Neuronal stem cell (in vitro differentiated cells): ENCODE data around the gene ZNF804A.

ENCODE experiments used
- DNase-seq: peaks from one replicate; pipeline ENCODE4 v3.0.0-alpha.2; 2013; ENCODE audit warnings: low spot score
- H2AFZ ChIP-seq: one replicate; pipeline ENCODE4 v1.6.1; 2013; ENCODE audit warnings: mild to moderate bottlenecking, low read length, inconsistent platforms
- H2AK5ac ChIP-seq: 2 replicates; pipeline ENCODE4 v1.6.1; 2013; ENCODE audit warnings: low read depth, mild to moderate bottlenecking, inconsistent platforms, low read length, moderate library complexity, mixed read lengths
- H2BK120ac ChIP-seq: 2 replicates; pipeline ENCODE4 v1.6.1; 2013; ENCODE audit warnings: low read depth, mild to moderate bottlenecking, inconsistent platforms, low read length, moderate library complexity, mixed read lengths
- H2BK12ac ChIP-seq: one replicate; pipeline ENCODE4 v1.6.1; 2013; ENCODE audit warnings: low read length, inconsistent platforms
- H2BK15ac ChIP-seq: 2 replicates; pipeline ENCODE4 v1.6.1; 2013; ENCODE audit warnings: mild to moderate bottlenecking, low read length, inconsistent platforms, mixed read lengths
- H2BK5ac ChIP-seq: one replicate; pipeline ENCODE4 v1.6.1; 2013; ENCODE audit warnings: inconsistent platforms, mild to moderate bottlenecking, low read length, moderate library complexity
- H3K14ac ChIP-seq: one replicate; pipeline ENCODE4 v1.6.1; 2013; ENCODE audit warnings: low read length, inconsistent platforms
- H3K18ac ChIP-seq: 2 replicates; pipeline ENCODE4 v1.6.1; 2013; ENCODE audit warnings: low read length, inconsistent platforms
- H3K23ac ChIP-seq: 2 replicates; pipeline ENCODE4 v1.6.1; 2013; ENCODE audit warnings: low read depth, mild to moderate bottlenecking, mixed read lengths, low read length, inconsistent platforms; ENCODE audit not compliant: poor library complexity
- H3K27ac ChIP-seq: replicated peaks from 3 replicates; pipeline ENCODE4 v1.5.1; 2013; ENCODE audit warnings: low read length, inconsistent platforms
- H3K27me3 ChIP-seq, 3 experiments: 2 replicates each; pipeline ENCODE4 v1.6.1; 2013; ENCODE audit warnings: low read length in 3 of 3, mild to moderate bottlenecking in 2 of 3, inconsistent platforms in 1 of 3, low read depth in 1 of 3, mixed read lengths in 1 of 3, moderate library complexity in 1 of 3; ENCODE audit not compliant: control insufficient read depth in 3 of 3, insufficient read depth in 3 of 3
- H3K36me3 ChIP-seq, 2 donors: replicated peaks in 1 of 2; 2 replicates each; pipeline ENCODE4 v1.6.1; 2013; ENCODE audit warnings: low read length in 2 of 2; ENCODE audit not compliant: control insufficient read depth in 2 of 2, insufficient read depth in 2 of 2
- H3K4ac ChIP-seq: 2 replicates; pipeline ENCODE4 v1.6.1; 2013; ENCODE audit warnings: inconsistent platforms, mild to moderate bottlenecking, low read length, moderate library complexity
- H3K4me1 ChIP-seq, 2 donors: 1 replicate in 1 of 2; 2 replicates in 1 of 2; pipeline ENCODE4 v1.6.1; 2013; ENCODE audit warnings: low read length in 2 of 2, low read depth in 1 of 2; ENCODE audit not compliant: control insufficient read depth in 2 of 2, insufficient read depth in 1 of 2
- H3K4me2 ChIP-seq: one replicate; pipeline ENCODE4 v1.6.1; 2013; ENCODE audit warnings: mild to moderate bottlenecking, low read length, inconsistent platforms; ENCODE audit not compliant: insufficient read depth, poor library complexity, severe bottlenecking
- H3K4me3 ChIP-seq, 2 donors: 2 replicates each; pipeline ENCODE4 v1.5.1; 2013; ENCODE audit warnings: low read length in 2 of 2, mild to moderate bottlenecking in 2 of 2, inconsistent platforms in 1 of 2, moderate library complexity in 1 of 2
- H3K79me1 ChIP-seq: one replicate; pipeline ENCODE4 v1.6.1; 2013; ENCODE audit warnings: low read depth, mild to moderate bottlenecking, inconsistent platforms, low read length, moderate library complexity
- H3K9ac ChIP-seq: one replicate; pipeline ENCODE4 v1.6.1; 2013; ENCODE audit warnings: mild to moderate bottlenecking, low read depth, low read length, inconsistent platforms; ENCODE audit not compliant: poor library complexity
- H3K9me3 ChIP-seq, 2 donors: replicated peaks in 1 of 2; 2 replicates each; pipeline versions ENCODE3 to v1.6.1; 2013; ENCODE audit warnings: low read length in 2 of 2, mild to moderate bottlenecking in 2 of 2, inconsistent platforms in 1 of 2, low read depth in 1 of 2, mixed read lengths in 1 of 2, moderate library complexity in 1 of 2; ENCODE audit not compliant: control insufficient read depth in 2 of 2, insufficient read depth in 1 of 2
- H4K8ac ChIP-seq: one replicate; pipeline ENCODE4 v1.6.1; 2013; ENCODE audit warnings: low read depth, mild to moderate bottlenecking, inconsistent platforms, low read length, moderate library complexity
- H4K91ac ChIP-seq: one replicate; pipeline ENCODE4 v1.6.1; 2013; ENCODE audit warnings: low read length, low read depth, mild to moderate bottlenecking, inconsistent platforms; ENCODE audit not compliant: poor library complexity
- WGBS, 2 donors: extraction: QIAGEN DNeasy Blood & Tissue Kit; methylation state at CpG; one replicate each; pipeline ENCODE4 v1.1.7; 2013; ENCODE audit warnings: missing lambda C conversion rate in 2 of 2, mixed read lengths in 1 of 2; ENCODE audit not compliant: insufficient read length in 2 of 2, insufficient replicate concordance in 1 of 2; ENCODE audit errors: extremely low coverage in 2 of 2; 5-methylcytosine and 5-hydroxymethylcytosine counted together

Gene ZNF804A

GRCh38 chr2:184830531-184830930, 232.2 kb downstream of the ZNF804A start:
- H4K8ac ChIP-seq: no peak overlapping the region
- no peak overlapping the region for H3K27ac ChIP-seq
- no peak overlapping the region for H3K18ac ChIP-seq
- no peak overlapping the region for H2BK5ac ChIP-seq
- no peaks in the 10 kb centered on the region for H3K4me1 ChIP-seq
- no peak overlapping the region for H2BK120ac ChIP-seq
- H3K9me3 ChIP-seq: no peaks in the 10 kb centered on the region
- no peaks in the 10 kb centered on the region for H3K36me3 ChIP-seq
- no peak overlapping the region for H3K4me3 ChIP-seq
- no peak overlapping the region for H2BK15ac ChIP-seq
- no peak for DNase-seq
- H3K4me2 ChIP-seq: no peak overlapping the region
- H3K23ac ChIP-seq: no peak overlapping the region
- no peaks in the 10 kb centered on the region for H3K27me3 ChIP-seq
- no CpG with 5 or more reads among the region's 1 CpG for WGBS, 2 donors
- no peak overlapping the region for H3K14ac ChIP-seq
- no peak overlapping the region for H3K9ac ChIP-seq
- H2BK12ac ChIP-seq: no peak overlapping the region
- H3K79me1 ChIP-seq: no peaks in the 10 kb centered on the region
- H4K91ac ChIP-seq: no peak overlapping the region
- no peak overlapping the region for H2AK5ac ChIP-seq
- H2AFZ ChIP-seq: no peak overlapping the region
- no peak overlapping the region for H3K4ac ChIP-seq

GRCh38 chr2:184834699-184835397, 236.5 kb downstream of the ZNF804A start:
- H3K27ac ChIP-seq: no peak overlapping the region
- no peak overlapping the region for H4K8ac ChIP-seq
- DNase-seq: no peak
- H3K4me1 ChIP-seq: no peaks in the 10 kb centered on the region
- H3K14ac ChIP-seq: no peak overlapping the region
- H4K91ac ChIP-seq: no peak overlapping the region
- H3K18ac ChIP-seq: no peak overlapping the region
- H2BK12ac ChIP-seq: no peak overlapping the region
- no peak overlapping the region for H2BK15ac ChIP-seq
- H3K4me2 ChIP-seq: no peak overlapping the region
- H3K23ac ChIP-seq: no peak overlapping the region
- peak overlapping the region; percentile 53 for H2AFZ ChIP-seq
- no peaks in the 10 kb centered on the region for H3K79me1 ChIP-seq
- no peak overlapping the region for H2BK5ac ChIP-seq
- no peak overlapping the region for H3K9ac ChIP-seq
- no peaks in the 10 kb centered on the region for H3K27me3 ChIP-seq
- H3K9me3 ChIP-seq: no peaks in the 10 kb centered on the region
- no peaks in the 10 kb centered on the region for H3K36me3 ChIP-seq
- no peak overlapping the region for H3K4ac ChIP-seq
- H2BK120ac ChIP-seq: no peak overlapping the region
- no peak overlapping the region for H3K4me3 ChIP-seq
- H2AK5ac ChIP-seq: no peak overlapping the region

- Histone ChIP-seq H3K79me1 (no peaks in the 10 kb centered on the region), H2AK5ac (no peak overlapping the region), H4K91ac (no peak overlapping the region), H3K18ac (no peak overlapping the region), H3K9me3 (no peaks in the 10 kb centered on the region), H3K27me3 (no peaks in the 10 kb centered on the region), H3K36me3 (no peaks in the 10 kb centered on the region), H2BK5ac (no peak overlapping the region), H3K27ac (no peak overlapping the region), H4K8ac (no peak overlapping the region), H2BK12ac (no peak overlapping the region), H3K4ac (no peak overlapping the region), H2BK15ac (no peak overlapping the region), H3K4me2 (no peak overlapping the region), H3K4me3 (no peak overlapping the region), H2AFZ (no peak overlapping the region), H3K4me1 (no peaks in the 10 kb centered on the region), H3K9ac (no peak overlapping the region), H2BK120ac (no peak overlapping the region), H3K23ac (no peak overlapping the region), H3K14ac (no peak overlapping the region)
- no peak for DNase-seq
Measured at GRCh38 chr2:184835398-184835715, 237.0 kb downstream of the ZNF804A start.

- Histone ChIP-seq H3K36me3 (no peaks in the 10 kb centered on the region), H4K91ac (no peak overlapping the region), H3K18ac (no peak overlapping the region), H2BK5ac (no peak overlapping the region), H3K4me3 (no peak overlapping the region), H3K14ac (no peak overlapping the region), H3K4me2 (no peak overlapping the region), H3K4ac (no peak overlapping the region), H3K27me3 (no peaks in the 10 kb centered on the region), H4K8ac (no peak overlapping the region), H2BK120ac (no peak overlapping the region), H3K9ac (no peak overlapping the region), H3K9me3 (no peaks in the 10 kb centered on the region), H3K4me1 (no peaks in the 10 kb centered on the region), H3K27ac (no peak overlapping the region), H2AK5ac (no peak overlapping the region), H2BK15ac (no peak overlapping the region), H3K79me1 (no peaks in the 10 kb centered on the region), H3K23ac (no peak overlapping the region), H2AFZ (no peak overlapping the region), H2BK12ac (no peak overlapping the region)
- DNase-seq: no peak
- no CpG with 5 or more reads among the region's 2 CpGs for WGBS, 2 donors
Measured at GRCh38 chr2:184847331-184847730, 249.0 kb downstream of the ZNF804A start.
